ENCODE data around the gene EHBP1. TPM values are rescaled to one million over a fixed set of nuclear protein-coding genes. Genes with fewer than 3 reads are reported as not detected.

The EHBP1 gene
- total and polyA plus RNA-seq, 2 donors (not counting 1 experiment from before 2014, with no cell fraction given), result 129 to 191 TPM

- Histone ChIP-seq H3K9me3 (ENCODE audit: control insufficient read depth, insufficient read depth, low read depth, low read length) (no peaks in the 10 kb centered on the region), H2AFZ (ENCODE audit: low read length) (no peak overlapping the region), H3K27me3 (ENCODE audit: control insufficient read depth, insufficient read depth, low read length) (peaks cover 81% of the 10 kb centered on the region), H3K4me2 (ENCODE audit: extremely low read depth, insufficient read depth, low read length) (peak overlapping the region; percentile 59), H4K20me1 (ENCODE audit: control insufficient read depth, extremely low read depth, insufficient read depth, low read length) (no peaks in the 10 kb centered on the region), H3K79me2 (ENCODE audit: control insufficient read depth, insufficient read depth, low read length) (no peaks in the 10 kb centered on the region), H3K4me1 (ENCODE audit: control insufficient read depth, extremely low read depth, insufficient read depth, low read length) (no peaks in the 10 kb centered on the region), H3K9ac (ENCODE audit: insufficient read depth, low read length) (no peak overlapping the region), H3K36me3 (ENCODE audit: control insufficient read depth, insufficient read depth, low read length) (no peaks in the 10 kb centered on the region), H3K27ac (ENCODE audit: insufficient read depth, low read length) (no peak overlapping the region), H3K4me3 (replicated peaks in 1 of 4; ENCODE audit: control extremely low read depth in 1 of 4, insufficient read depth in 1 of 4, low read depth in 3 of 4, low read length in 4 of 4) (peak overlapping the region in 2 of 4 experiments; percentile 14 to 30)
- no peak for DNase-seq (ENCODE audit: low read depth in 2 of 2)
- TF ChIP-seq EZH2 (IDR thresholded peaks at IDR 0.05; ENCODE audit: low read length, missing control alignments) (peak; percentile 97), CTCF (conservative IDR thresholded peaks at IDR 0.05 in 1 of 2, IDR thresholded peaks at IDR 0.05 in 1 of 2; ENCODE audit: low read depth in 1 of 2, low read length in 2 of 2) (no peak)
These were observed 350.0 kb downstream of the EHBP1 start for GRCh38 chr2:63055226-63056106.

- no peaks in the 10 kb centered on the region for H3K4me1 ChIP-seq (ENCODE audit: control insufficient read depth, extremely low read depth, insufficient read depth, low read length)
- H3K79me2 ChIP-seq (ENCODE audit: control insufficient read depth, insufficient read depth, low read length), result no peaks in the 10 kb centered on the region
- no peak overlapping the region for H3K4me2 ChIP-seq (ENCODE audit: extremely low read depth, insufficient read depth, low read length)
- no peaks in the 10 kb centered on the region for H4K20me1 ChIP-seq (ENCODE audit: control insufficient read depth, extremely low read depth, insufficient read depth, low read length)
- H3K27me3 ChIP-seq (ENCODE audit: control insufficient read depth, insufficient read depth, low read length), result peaks cover 85% of the 10 kb centered on the region
- H3K9me3 ChIP-seq (ENCODE audit: control insufficient read depth, insufficient read depth, low read depth, low read length), result no peaks in the 10 kb centered on the region
- TF ChIP-seq CTCF (conservative IDR thresholded peaks at IDR 0.05 in 1 of 2, IDR thresholded peaks at IDR 0.05 in 1 of 2; ENCODE audit: low read depth in 1 of 2, low read length in 2 of 2), result no peak
- TF ChIP-seq EZH2 (IDR thresholded peaks at IDR 0.05; ENCODE audit: low read length, missing control alignments), result peak; percentile 69
- no peak for DNase-seq (ENCODE audit: low read depth in 2 of 2)
- no peak overlapping the region for H3K27ac ChIP-seq (ENCODE audit: insufficient read depth, low read length)
- H3K9ac ChIP-seq (ENCODE audit: insufficient read depth, low read length), result no peak overlapping the region
- no peak overlapping the region for H3K4me3 ChIP-seq (replicated peaks in 1 of 4; ENCODE audit: control extremely low read depth in 1 of 4, insufficient read depth in 1 of 4, low read depth in 3 of 4, low read length in 4 of 4)
- no peaks in the 10 kb centered on the region for H3K36me3 ChIP-seq (ENCODE audit: control insufficient read depth, insufficient read depth, low read length)
- H2AFZ ChIP-seq (ENCODE audit: low read length), result no peak overlapping the region
These were observed 350.9 kb downstream of the EHBP1 start for GRCh38 chr2:63056107-63057050.

Data from fibroblast of lung (primary cell).